Superior temporal gyrus (tissue), 1 donor: Measurements from ENCODE around the gene RIPOR2.
"Not testable (repeated sequence)": the region's sequence is repeated elsewhere in the genome, so short reads cannot be mapped to it uniquely, and the experiment has no call there.

Experiments
- DNase-seq: peaks from one replicate; pipeline ENCODE4 v3.0.0-alpha.2; 2016; ENCODE audit errors: extremely low spot score

Gene RIPOR2

GRCh38 chr6:24764833-24765828, 170.6 kb downstream of the RIPOR2 start:
- DNase-seq = not testable (repeated sequence)

GRCh38 chr6:24763578-24763977, 172.2 kb downstream of the RIPOR2 start:
- DNase-seq = no peak

DNA sequence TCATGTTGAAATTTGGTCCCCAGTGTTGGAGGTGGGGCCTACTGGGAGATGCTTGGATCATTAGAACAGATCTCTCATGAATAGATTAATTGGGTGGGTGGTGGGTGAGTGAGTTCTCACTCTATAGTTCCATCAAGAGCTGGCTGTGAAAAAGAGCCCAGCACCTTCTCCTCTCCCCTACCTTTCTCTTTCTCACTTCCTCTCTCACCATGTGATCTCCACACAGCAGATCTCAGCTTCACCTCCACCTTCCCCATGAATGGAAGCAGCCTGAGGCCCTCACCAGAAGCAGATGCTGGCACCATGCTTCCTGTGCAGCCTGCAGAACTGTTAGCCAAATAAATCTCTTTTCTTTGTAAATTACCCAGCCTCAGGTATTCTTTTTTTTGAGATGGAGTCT, 173.9 kb downstream of the RIPOR2 start:
- no peak for DNase-seq

GRCh38 chr6:24761193-24761835, 174.4 kb downstream of the RIPOR2 start:
- DNase-seq = no peak

DNA sequence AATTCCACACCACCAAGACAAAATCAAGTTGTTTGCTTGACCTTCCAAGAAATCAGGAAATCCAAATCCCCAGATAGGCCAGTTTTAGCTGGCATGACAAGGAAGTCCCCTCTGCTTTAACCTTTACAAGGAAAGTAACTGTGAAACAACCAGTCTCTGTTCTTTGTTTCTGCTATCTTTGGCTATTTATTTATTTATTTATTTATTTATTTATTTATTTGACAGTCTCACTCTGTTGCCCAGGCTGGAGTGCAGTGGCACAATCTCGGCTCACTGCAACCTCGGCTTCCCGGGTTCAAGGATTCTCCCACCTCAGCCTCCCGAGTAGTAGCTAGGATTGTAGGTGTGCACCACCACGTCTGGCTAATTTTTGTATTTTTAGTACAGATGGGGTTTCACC, 175.6 kb downstream of the RIPOR2 start:
- DNase-seq = no peak

- DNase-seq = no peak
Observed at GRCh38 chr6:24759718-24760117, 176.0 kb downstream of the RIPOR2 start.

GRCh38 chr6:24757611-24758010, 178.1 kb downstream of the RIPOR2 start:
- DNase-seq = no peak

DNA sequence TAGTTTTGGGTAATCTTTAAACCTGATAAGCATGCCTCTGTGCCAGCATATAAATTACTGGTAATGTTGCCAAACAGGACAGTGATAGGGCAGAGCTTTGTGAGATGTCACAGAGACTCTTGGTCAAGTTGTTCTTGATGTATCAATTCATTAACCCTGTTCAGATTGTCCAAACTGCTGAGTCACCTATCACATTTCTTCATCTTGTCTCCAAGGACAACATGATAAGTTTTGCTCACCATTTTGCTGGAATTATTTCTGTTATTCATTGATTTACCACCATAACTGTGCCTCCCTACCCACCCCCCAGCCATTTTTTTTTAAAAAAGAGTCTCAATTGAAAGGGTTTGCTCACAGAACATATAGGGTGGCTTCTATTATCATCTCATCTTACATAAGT, 180.5 kb downstream of the RIPOR2 start:
- DNase-seq = no peak

- not testable (repeated sequence) for DNase-seq
Observed at GRCh38 chr6:24754378-24754777, 181.4 kb downstream of the RIPOR2 start.
